K562 (cell line): ENCODE data around the gene GTPBP1. TPM values are rescaled to one million over a fixed set of nuclear protein-coding genes. Genes with fewer than 3 reads are reported as not detected.

ENCODE experiments used
- ATAC-seq: fragments of 200-7000 bp; cut with Tn5 transposase; 3 replicates; pipeline ENCODE4 v1.9.1; 2020; ENCODE audit warnings: moderate library complexity
- BruUV-seq: library from RNA; stranded (reverse); fragments of 400-500 nt; replicated peaks from 2 replicates; lab custom pipeline; 2021; lab: Mats Ljungman, UMichigan
- CTCF ChIA-PET: fragments of 300-600 bp; formaldehyde crosslinking; extraction: SDS; loops from one replicate; lab custom pipeline; 2021; ENCODE audit warnings: low intra/inter-chr PET ratio; lab: Yijun Ruan, JAX
- POLR2A ChIA-PET: fragments of 300-600, 350-650 bp; sonication (Branson Sonifier 250); formaldehyde crosslinking; extraction: SDS; loops from one replicate; lab custom pipeline; 2021; ENCODE audit warnings: antibody characterized with exemption, inconsistent platforms; lab: Yijun Ruan, JAX
- DNase-seq, 4 experiments: peaks; one replicate each; pipeline versions ENCODE4 v3.0.0 to v3.0.0-alpha.2; 2011 to 2018; ENCODE audit warnings: low spot score in 3 of 4, mixed read lengths in 3 of 4; ENCODE audit errors: extremely low read depth in 1 of 4
- FAIRE-seq: peaks from 2 replicates; lab custom pipeline; 2011; peaks lifted over from hg19 to GRCh38; lab: Jason Lieb, UNC
- H2AFZ ChIP-seq: 2 replicates; pipeline ENCODE4 v1.6.0; 2011; ENCODE audit warnings: low read depth, low read length, control low read depth, inconsistent platforms
- H3K27ac ChIP-seq: fragments of 200-600 bp; 3 replicates; pipeline ENCODE4 v1.8.0; 2011; ENCODE audit warnings: low read depth, mild to moderate bottlenecking, control low read depth, inconsistent platforms, low read length, moderate library complexity, mixed read lengths; ENCODE audit errors: extremely low read depth
- H3K27me3 ChIP-seq, 2 experiments: fragments of 300-600 bp in 1 of 2; 2 replicates in 1 of 2; 3 replicates in 1 of 2; pipeline versions ENCODE4 v1.6.0 to v1.8.0; 2011; ENCODE audit warnings: inconsistent platforms in 2 of 2, low read length in 2 of 2, mild to moderate bottlenecking in 1 of 2, mixed read lengths in 1 of 2, moderate library complexity in 1 of 2; ENCODE audit not compliant: control insufficient read depth in 2 of 2, insufficient read depth in 2 of 2
- H3K36me3 ChIP-seq: fragments of 300-600 bp; 3 replicates; pipeline ENCODE4 v1.8.0; 2011; ENCODE audit warnings: mild to moderate bottlenecking, low read length, inconsistent platforms; ENCODE audit not compliant: control insufficient read depth, insufficient read depth
- H3K4me1 ChIP-seq, 2 experiments: fragments of 200-600 bp in 1 of 2; replicated peaks in 1 of 2; 2 replicates in 1 of 2; 3 replicates in 1 of 2; pipeline versions ENCODE4 v1.5.1 to v1.8.0; 2011; ENCODE audit warnings: inconsistent platforms in 2 of 2, low read length in 2 of 2, mild to moderate bottlenecking in 1 of 2, mixed read lengths in 1 of 2, moderate library complexity in 1 of 2; ENCODE audit not compliant: control insufficient read depth in 2 of 2, insufficient read depth in 2 of 2
- H3K4me2 ChIP-seq: 2 replicates; pipeline ENCODE4 v1.6.1; 2011; ENCODE audit warnings: low read length, control low read depth, inconsistent platforms, mixed read lengths; ENCODE audit not compliant: insufficient read depth
- H3K4me3 ChIP-seq: fragments of 200-600 bp; sonication (generic), shearing (Covaris generic); 2 replicates; pipeline ENCODE4 v1.5.1; 2016; ENCODE audit warnings: control low read depth, inconsistent platforms
- H3K79me2 ChIP-seq: fragments of 200-600 bp; 3 replicates; pipeline ENCODE4 v1.8.0; 2011; ENCODE audit warnings: low read length, inconsistent platforms; ENCODE audit not compliant: control insufficient read depth, insufficient read depth
- H3K9ac ChIP-seq, 2 experiments: 2 replicates each; pipeline versions ENCODE4 v1.6.0 to v1.6.1; 2011; ENCODE audit warnings: low read depth in 2 of 2, low read length in 2 of 2, control low read depth in 1 of 2, inconsistent platforms in 1 of 2, mild to moderate bottlenecking in 1 of 2, mixed read lengths in 1 of 2; ENCODE audit not compliant: insufficient read depth in 1 of 2
- H3K9me1 ChIP-seq: one replicate; pipeline ENCODE4 v1.6.0; 2011; ENCODE audit warnings: inconsistent platforms, mild to moderate bottlenecking, low read length, moderate library complexity; ENCODE audit not compliant: control insufficient read depth, insufficient read depth
- H3K9me3 ChIP-seq: replicated peaks from 2 replicates; pipeline ENCODE4 v1.5.1; 2011; ENCODE audit warnings: low read depth, low read length, inconsistent platforms; ENCODE audit not compliant: control insufficient read depth, insufficient read depth
- H4K20me1 ChIP-seq: replicated peaks from 2 replicates; pipeline ENCODE4 v1.6.1; 2011; ENCODE audit warnings: low read length, inconsistent platforms, mixed read lengths; ENCODE audit not compliant: control insufficient read depth, insufficient read depth
- ARID1B ChIP-seq: fragments of 450-650 bp; IDR thresholded peaks from 2 replicates; pipeline ENCODE4 v1.6.1; 2016; ENCODE audit warnings: antibody characterized with exemption, mild to moderate bottlenecking, inconsistent platforms
- E2F8 ChIP-seq: fragments of 450-650 bp; IDR thresholded peaks from 2 replicates; pipeline ENCODE4 v1.7.1; 2018; ENCODE audit warnings: mild to moderate bottlenecking, low read depth; ENCODE audit not compliant: partially characterized antibody
- FOS ChIP-seq: IDR thresholded peaks from 3 replicates; pipeline ENCODE4 v1.6.1; 2011; ENCODE audit not compliant: insufficient read length; ENCODE audit errors: extremely low read depth
- HIVEP1 ChIP-seq: fragments of 250-450 bp; sonication (Bioruptor Pico); IDR thresholded peaks from 2 replicates; pipeline ENCODE4 v1.4.0; 2020; ENCODE audit warnings: mild to moderate bottlenecking
- HOMEZ ChIP-seq: fragments of 250-450 bp; sonication (Bioruptor Pico); IDR thresholded peaks from 2 replicates; pipeline ENCODE4 v1.4.0; 2020; ENCODE audit warnings: mild to moderate bottlenecking, moderate library complexity
- KLF16 ChIP-seq: IDR thresholded peaks from 2 replicates; pipeline ENCODE4 v1.6.1; 2016; ENCODE audit warnings: antibody characterized with exemption
- MECOM ChIP-seq: fragments of 250-450 bp; sonication (Bioruptor Pico); IDR thresholded peaks from 2 replicates; pipeline ENCODE4 v1.8.0; 2022; ENCODE audit warnings: inconsistent platforms
- POLR2A ChIP-seq: fragments of 450-650 bp; conservative IDR thresholded peaks from 2 replicates; pipeline ENCODE4 v1.6.1; 2016
- ZNF384 ChIP-seq: IDR thresholded peaks from 2 replicates; pipeline ENCODE4 v1.6.1; 2012; ENCODE audit warnings: low read depth, low read length, improper control_type of control experiment
- WGBS: fragments of 100-300 bp; shearing (Covaris generic); methylation state at CpG from one replicate; pipeline ENCODE4 v1.1.6; 2016; ENCODE audit warnings: low coverage, mixed read lengths; ENCODE audit not compliant: insufficient coverage; ENCODE audit errors: missing lambda C conversion rate; 5-methylcytosine and 5-hydroxymethylcytosine counted together
- in situ Hi-C: fragments of 300-500 bp; cut with MboI; formaldehyde crosslinking; loops from 4 replicates; pipeline ENCODE4 v1.15.0; 2018; ENCODE audit warnings: inconsistent platforms, mixed read lengths
- intact Hi-C: fragments of 100-400 bp; cut with micrococcal nuclease; formaldehyde crosslinking; loops from 2 replicates; pipeline ENCODE4 v1.14.2; 2022
- polyA plus RNA-seq, 8 experiments: library from polyadenylated mRNA; depleted of rRNA in 4 of 8; stranded (reverse) in 5 of 8; unstranded in 3 of 8; fragments of >200 nt; fragmentation: Nextera tagmentation in 2 of 8; fragmentation: Illumina TruSeq in 1 of 8; extraction: Ambion mirVana in 2 of 8; extraction: Trizol in 1 of 8; gene quantifications; 2 replicates each; pipeline versions ENCODE4 v1.2.1 to v1.2.3, GENCODE V29; 2011 to 2014; ENCODE audit warnings: inconsistent platforms in 1 of 8, missing spikeins in 1 of 8
- total RNA-seq, 7 experiments: library from RNA; depleted of rRNA in 6 of 7; stranded (reverse); fragments of >200 nt in 6 of 7; fragmentation: Illumina TruSeq in 2 of 7; extraction: Trizol in 2 of 7; gene quantifications; 2 replicates each; pipeline versions ENCODE4 v1.2.1 to v1.2.3, GENCODE V29; 2011 to 2021; ENCODE audit warnings: low replicate concordance in 1 of 7

Gene GTPBP1
- total and polyA plus RNA-seq, 9 of the 15 experiments (the other 6 are each of a cell fraction or from before 2014, with no cell fraction given) = 0.83 to 53.2 (median 23.3) TPM

GRCh38 chr22:38740754-38741153 is 35.0 kb downstream of the GTPBP1 start:
- peaks cover 92% of the 10 kb centered on the region for H3K36me3 ChIP-seq
- DNase-seq (no peak), FAIRE-seq (no peak), ATAC-seq (no peak)
- H3K4me1 ChIP-seq = peaks cover 0 to 4% of the 10 kb centered on the region in 2 experiments; a peak in 1 of 5 replicates
- no peaks in the 10 kb centered on the region for H3K27me3 ChIP-seq
- H3K9me3 ChIP-seq = no peaks in the 10 kb centered on the region
- ChIA-PET POLR2A (interaction anchor here (0.6 to 2.2 kb wide), 4 partner anchors 12 to 49 kb away, joined by 3 to 6 read pairs (median 4); no protein-coding TSS in a partner anchor), CTCF (no interaction called here)
- H3K9me1 ChIP-seq = no peaks in the 10 kb centered on the region
- intact Hi-C loops = no loop called here
- H2AFZ ChIP-seq = no peak overlapping the region
- H3K27ac ChIP-seq = no peak overlapping the region
- H3K9ac ChIP-seq = no peak overlapping the region
- H3K4me2 ChIP-seq = no peak overlapping the region
- WGBS = 83% methylated on average over 6 of the region's 8 CpGs
- H4K20me1 ChIP-seq = no peaks in the 10 kb centered on the region
- no TSS peak for BruUV-seq
- in situ Hi-C loops = no loop called here
- no peaks in the 10 kb centered on the region for H3K79me2 ChIP-seq
- TF ChIP-seq MECOM (CRISPR knock-in tag) (no peak), HOMEZ (CRISPR knock-in tag) (no peak), E2F8 (no peak), FOS (no peak), ZNF384 (no peak), POLR2A (0 out of 2 replicates have a peak, but pooled peaks have one; percentile 5), HIVEP1 (CRISPR knock-in tag) (no peak), KLF16 (no peak), ARID1B (no peak)
- TF ChIP-seq, all 486 proteins: peak for 1
- H3K4me3 ChIP-seq = no peak overlapping the region
